AG04449 (cell line): ENCODE measurements around the gene EXOC4.

ENCODE experiments used
- CTCF ChIA-PET: fragments of 350-600 bp; formaldehyde crosslinking; extraction: SDS; loops from one replicate; lab custom pipeline; 2021; ENCODE audit warnings: antibody characterized with exemption; lab: Yijun Ruan, JAX
- POLR2A ChIA-PET: fragments of 400-600, 350-600 bp; formaldehyde crosslinking; extraction: SDS; loops from one replicate; lab custom pipeline; 2020; ENCODE audit warnings: antibody characterized with exemption, inconsistent platforms; lab: Yijun Ruan, JAX
- DNase-seq: peaks from one replicate; pipeline ENCODE4 v3.0.0-alpha.2; 2010; ENCODE audit warnings: low read depth, low spot score
- H3K4me3 ChIP-seq: 2 replicates; pipeline ENCODE4 v1.5.1; 2011; ENCODE audit warnings: low read depth, mild to moderate bottlenecking, control low read depth, low read length
- TF ChIP-seq, protein P1 (sequence below): IDR thresholded peaks from one replicate; pipeline ENCODE4 v1.5.1; 2011; ENCODE audit warnings: mild to moderate bottlenecking, moderate library complexity, low read length, control low read depth, inconsistent platforms; ENCODE audit not compliant: insufficient read depth; ENCODE audit errors: missing control alignments

EXOC4 gene

DNA sequence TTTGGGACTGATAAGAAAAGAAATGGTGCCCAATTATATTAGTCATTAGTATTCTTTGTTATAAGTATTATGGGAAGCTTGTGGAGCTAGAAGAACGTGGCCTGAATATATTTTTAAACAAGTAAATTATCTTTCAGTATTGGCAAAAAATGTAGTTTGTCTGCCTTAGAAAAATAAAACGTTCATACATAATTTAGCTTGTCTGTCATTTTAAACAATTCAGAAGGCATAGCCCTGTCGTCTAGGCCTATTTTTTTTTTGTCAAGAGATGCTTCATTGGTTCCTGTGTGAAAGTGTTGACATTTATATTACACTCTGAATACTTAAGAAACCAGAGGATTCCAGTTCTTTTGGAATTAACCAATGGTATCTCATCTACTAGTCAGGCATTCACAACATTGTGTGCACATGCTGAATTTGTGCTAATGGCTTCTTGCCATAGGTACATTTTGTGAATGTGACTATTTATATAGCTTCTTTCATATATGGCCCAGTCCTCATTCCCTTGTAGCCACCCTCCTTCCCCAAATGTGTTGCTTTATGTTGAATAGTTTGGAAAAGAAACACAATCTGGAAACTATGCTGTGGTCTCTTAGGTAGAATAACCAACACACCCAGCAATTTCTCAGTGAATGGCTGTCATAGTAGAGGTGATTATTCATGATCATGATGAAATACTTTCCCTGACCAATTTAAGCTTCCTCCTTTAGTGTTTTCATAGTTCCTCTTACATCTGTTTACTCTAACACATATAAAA is 435.8 kb downstream of the EXOC4 start:
- POLR2A ChIA-PET: interaction anchor here (1.4 kb wide), 1 partner anchor 10 kb away, joined by 4 read pairs; no protein-coding TSS in a partner anchor
- peak; percentile 73 for DNase-seq
- CTCF ChIA-PET: interaction anchor here (0.6 to 1.5 kb wide), 2 partner anchors 9 to 12 kb away, joined by 3 to 5 read pairs; no protein-coding TSS in a partner anchor
- H3K4me3 ChIP-seq: no peak overlapping the region
- TF ChIP-seq, protein P1, sequence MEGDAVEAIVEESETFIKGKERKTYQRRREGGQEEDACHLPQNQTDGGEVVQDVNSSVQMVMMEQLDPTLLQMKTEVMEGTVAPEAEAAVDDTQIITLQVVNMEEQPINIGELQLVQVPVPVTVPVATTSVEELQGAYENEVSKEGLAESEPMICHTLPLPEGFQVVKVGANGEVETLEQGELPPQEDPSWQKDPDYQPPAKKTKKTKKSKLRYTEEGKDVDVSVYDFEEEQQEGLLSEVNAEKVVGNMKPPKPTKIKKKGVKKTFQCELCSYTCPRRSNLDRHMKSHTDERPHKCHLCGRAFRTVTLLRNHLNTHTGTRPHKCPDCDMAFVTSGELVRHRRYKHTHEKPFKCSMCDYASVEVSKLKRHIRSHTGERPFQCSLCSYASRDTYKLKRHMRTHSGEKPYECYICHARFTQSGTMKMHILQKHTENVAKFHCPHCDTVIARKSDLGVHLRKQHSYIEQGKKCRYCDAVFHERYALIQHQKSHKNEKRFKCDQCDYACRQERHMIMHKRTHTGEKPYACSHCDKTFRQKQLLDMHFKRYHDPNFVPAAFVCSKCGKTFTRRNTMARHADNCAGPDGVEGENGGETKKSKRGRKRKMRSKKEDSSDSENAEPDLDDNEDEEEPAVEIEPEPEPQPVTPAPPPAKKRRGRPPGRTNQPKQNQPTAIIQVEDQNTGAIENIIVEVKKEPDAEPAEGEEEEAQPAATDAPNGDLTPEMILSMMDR: no peak

GRCh38 chr7:133690740-133691139 is 437.9 kb downstream of the EXOC4 start:
- TF ChIP-seq, protein P1: no peak
- ChIA-PET POLR2A (no interaction called here), CTCF (interaction anchor here (1.7 kb wide), 1 partner anchor 10 kb away, joined by 3 read pairs; no protein-coding TSS in a partner anchor)
- DNase-seq: no peak
- no peak overlapping the region for H3K4me3 ChIP-seq

- no peak for DNase-seq
- POLR2A ChIA-PET: no interaction called here
Observed at GRCh38 chr7:133691727-133692610, 439.1 kb downstream of the EXOC4 start.

DNA sequence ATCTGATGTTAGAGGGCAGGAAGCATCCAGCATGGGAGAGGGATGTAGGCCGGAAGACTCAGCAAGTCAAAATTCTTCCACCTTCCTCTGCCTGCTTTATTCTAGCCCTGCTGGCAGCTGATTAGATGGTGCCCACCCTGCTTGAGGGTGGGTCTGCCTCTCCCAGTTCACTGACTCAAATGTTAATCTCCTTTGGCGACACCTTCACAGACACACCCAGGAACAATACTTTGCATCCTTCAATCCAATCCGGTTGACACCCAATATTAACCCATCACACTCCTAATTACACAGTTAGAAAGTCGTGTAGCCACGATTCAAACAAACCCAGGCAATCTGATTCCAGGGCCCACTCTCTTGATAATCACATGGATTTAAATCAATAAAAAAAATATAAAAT is 440.4 kb downstream of the EXOC4 start:
- POLR2A ChIA-PET: no interaction called here
- TF ChIP-seq, protein P1: no peak
- CTCF ChIA-PET: no interaction called here
- no peak for DNase-seq
- no peak overlapping the region for H3K4me3 ChIP-seq

More at GRCh38 chr7:133691727-133692610, 439.1 kb downstream of the EXOC4 start:
- TF ChIP-seq, protein P1: no peak
- CTCF ChIA-PET: interaction anchor here (1.7 kb wide), 1 partner anchor 8 kb away, joined by 3 read pairs; no protein-coding TSS in a partner anchor
- no peak overlapping the region for H3K4me3 ChIP-seq

GRCh38 chr7:133696056-133696455 is 443.2 kb downstream of the EXOC4 start:
- CTCF ChIA-PET: interaction anchor here (0.7 kb wide), 1 partner anchor 34 kb away, joined by 3 read pairs; no protein-coding TSS in a partner anchor
- TF ChIP-seq, protein P1: no peak
- POLR2A ChIA-PET: no interaction called here

More at GRCh38 chr7:133696056-133696455, 443.2 kb downstream of the EXOC4 start:
- H3K4me3 ChIP-seq: no peak overlapping the region
- DNase-seq: no peak
